Measurements from ENCODE around the gene KIF16B. TPM values are rescaled to one million over a fixed set of nuclear protein-coding genes. Genes with fewer than 3 reads are reported as not detected.

The KIF16B gene
- total RNA-seq, 1 experiment from 2014 or later: 16.6 TPM

DNA sequence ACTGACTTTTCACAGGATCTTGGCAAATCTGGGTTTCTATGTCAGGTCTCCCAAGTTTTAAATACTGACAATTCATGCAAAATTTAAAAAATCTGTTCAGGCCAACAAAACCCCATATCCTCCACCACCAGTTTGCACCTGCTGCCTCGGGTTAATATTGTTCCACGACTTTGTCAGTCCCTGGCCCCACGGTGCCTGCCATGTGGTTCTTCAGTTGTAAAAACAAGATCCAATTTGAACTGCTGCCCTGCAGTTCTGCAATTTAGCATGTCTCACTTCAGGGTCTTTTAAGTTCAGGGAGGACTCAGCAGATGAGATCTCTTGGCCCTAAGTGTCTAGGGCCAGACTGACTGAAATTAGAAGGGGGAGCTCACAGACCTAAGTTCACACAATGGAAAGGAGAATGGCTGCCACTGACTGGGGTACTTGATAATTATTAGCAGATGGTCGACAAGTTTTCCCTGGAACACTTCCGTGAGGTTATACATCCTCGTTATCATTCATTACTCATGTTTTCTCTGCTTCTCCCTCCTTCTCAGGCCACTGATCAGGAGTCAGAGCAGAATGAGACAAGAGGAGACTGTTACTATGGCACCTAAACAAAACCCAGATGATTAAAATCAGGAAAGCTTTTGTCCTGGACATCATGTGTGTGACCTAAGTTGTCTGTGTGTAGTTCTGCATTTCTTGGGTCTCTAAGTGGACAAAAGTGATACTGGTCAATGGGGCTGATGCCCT, 223.6 kb downstream of the KIF16B start:
- CTCF ChIA-PET: no interaction called here
- DNase-seq (ENCODE audit: low read depth, low spot score): no peak

GRCh38 chr20:16346956-16347355, 226.3 kb downstream of the KIF16B start:
- CTCF ChIA-PET: no interaction called here
- intact Hi-C loops (cut with micrococcal nuclease; ENCODE audit: unreplicated experiment): no loop called here
- Histone ChIP-seq H3K36me3 (ENCODE audit: control insufficient read depth, insufficient read depth, low read length) (no peaks in the 10 kb centered on the region), H3K9me3 (ENCODE audit: control insufficient read depth, insufficient read depth, low read depth, low read length) (no peaks in the 10 kb centered on the region), H3K27me3 (ENCODE audit: control insufficient read depth, insufficient read depth, low read length) (no peaks in the 10 kb centered on the region), H3K4me1 (ENCODE audit: control insufficient read depth, insufficient read depth, low read length) (no peaks in the 10 kb centered on the region), H3K27ac (ENCODE audit: low read length) (no peak overlapping the region), H3K4me3 (ENCODE audit: low read depth in 2 of 2, low read length in 2 of 2) (no peak overlapping the region)
- in situ Hi-C loops (cut with HindIII; ENCODE audit: low pct_unique_long_range_greater_than_20kb, low sequenced_read_pairs): no loop called here
- no TSS peak for BruUV-seq (replicated peaks)
- DNase-seq (ENCODE audit: low read depth, low spot score) (no peak), ATAC-seq (no peak)
- POLR2A ChIA-PET: no interaction called here
- TF ChIP-seq TCF7L2 (IDR thresholded peaks at IDR 0.05; ENCODE audit: low read depth, low read length) (no peak), SIN3A (IDR thresholded peaks at IDR 0.05; ENCODE audit: borderline replicate concordance, insufficient read depth, low read depth, low read length) (no peak), POLR2AphosphoS5 (IDR thresholded peaks at IDR 0.05; ENCODE audit: low read depth, low read length) (no peak), REST (IDR thresholded peaks at IDR 0.05; ENCODE audit: insufficient read depth in 1 of 2, low read depth in 2 of 2, low read length in 1 of 2) (no peak)
- TF ChIP-seq, protein P1, sequence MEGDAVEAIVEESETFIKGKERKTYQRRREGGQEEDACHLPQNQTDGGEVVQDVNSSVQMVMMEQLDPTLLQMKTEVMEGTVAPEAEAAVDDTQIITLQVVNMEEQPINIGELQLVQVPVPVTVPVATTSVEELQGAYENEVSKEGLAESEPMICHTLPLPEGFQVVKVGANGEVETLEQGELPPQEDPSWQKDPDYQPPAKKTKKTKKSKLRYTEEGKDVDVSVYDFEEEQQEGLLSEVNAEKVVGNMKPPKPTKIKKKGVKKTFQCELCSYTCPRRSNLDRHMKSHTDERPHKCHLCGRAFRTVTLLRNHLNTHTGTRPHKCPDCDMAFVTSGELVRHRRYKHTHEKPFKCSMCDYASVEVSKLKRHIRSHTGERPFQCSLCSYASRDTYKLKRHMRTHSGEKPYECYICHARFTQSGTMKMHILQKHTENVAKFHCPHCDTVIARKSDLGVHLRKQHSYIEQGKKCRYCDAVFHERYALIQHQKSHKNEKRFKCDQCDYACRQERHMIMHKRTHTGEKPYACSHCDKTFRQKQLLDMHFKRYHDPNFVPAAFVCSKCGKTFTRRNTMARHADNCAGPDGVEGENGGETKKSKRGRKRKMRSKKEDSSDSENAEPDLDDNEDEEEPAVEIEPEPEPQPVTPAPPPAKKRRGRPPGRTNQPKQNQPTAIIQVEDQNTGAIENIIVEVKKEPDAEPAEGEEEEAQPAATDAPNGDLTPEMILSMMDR (IDR thresholded peaks at IDR 0.05): no peak

More for the DNA sequence above, 223.6 kb downstream of the KIF16B start:
- no TSS peak for BruUV-seq (replicated peaks)
- no peak for TF ChIP-seq POLR2AphosphoS5 (IDR thresholded peaks at IDR 0.05; ENCODE audit: low read depth, low read length)
- TF ChIP-seq TCF7L2 (IDR thresholded peaks at IDR 0.05; ENCODE audit: low read depth, low read length): no peak
- no peak for TF ChIP-seq SIN3A (IDR thresholded peaks at IDR 0.05; ENCODE audit: borderline replicate concordance, insufficient read depth, low read depth, low read length)
- TF ChIP-seq, protein P1 (IDR thresholded peaks at IDR 0.05): no peak
- TF ChIP-seq REST (IDR thresholded peaks at IDR 0.05; ENCODE audit: insufficient read depth in 1 of 2, low read depth in 2 of 2, low read length in 1 of 2): no peak
- ATAC-seq: no peak
- intact Hi-C loops (cut with micrococcal nuclease; ENCODE audit: unreplicated experiment) (no loop called here), in situ Hi-C loops (cut with HindIII; ENCODE audit: low pct_unique_long_range_greater_than_20kb, low sequenced_read_pairs) (no loop called here)
- POLR2A ChIA-PET: no interaction called here
- no peak overlapping the region for H3K4me3 ChIP-seq (ENCODE audit: low read depth in 2 of 2, low read length in 2 of 2)
- H3K36me3 ChIP-seq (ENCODE audit: control insufficient read depth, insufficient read depth, low read length): no peaks in the 10 kb centered on the region
- H3K4me1 ChIP-seq (ENCODE audit: control insufficient read depth, insufficient read depth, low read length): no peaks in the 10 kb centered on the region
- no peak overlapping the region for H3K27ac ChIP-seq (ENCODE audit: low read length)
- H3K9me3 ChIP-seq (ENCODE audit: control insufficient read depth, insufficient read depth, low read depth, low read length): no peaks in the 10 kb centered on the region
- no peaks in the 10 kb centered on the region for H3K27me3 ChIP-seq (ENCODE audit: control insufficient read depth, insufficient read depth, low read length)
